RPMI7951 (cell line): Measurements from ENCODE around the gene SERTAD2. TPM values are rescaled to one million over a fixed set of nuclear protein-coding genes. Genes with fewer than 3 reads are reported as not detected.
A peak's percentile ranks its signal among the peaks of the same experiment; 100 is the strongest.

Experiments used
- DNase-seq: peaks from one replicate; pipeline ENCODE4 v3.0.0-alpha.2; 2012; ENCODE audit warnings: low read depth
- total RNA-seq: library from RNA; depleted of rRNA; stranded (reverse); fragments of >200 nt; shearing (Covaris generic); gene quantifications from 2 replicates; pipeline ENCODE4 v1.2.3, GENCODE V29; 2014

Gene SERTAD2
- total RNA-seq, 1 experiment from 2014 or later: 5.0 TPM

- DNase-seq: peak; percentile 67
Measured at GRCh38 chr2:64646007-64646880, 7.5 kb downstream of the SERTAD2 start.

- peak; percentile 80 for DNase-seq
Measured at GRCh38 chr2:64644458-64645382, 9.0 kb downstream of the SERTAD2 start.

- DNase-seq: no peak
Measured at GRCh38 chr2:64643838-64644457, 9.8 kb downstream of the SERTAD2 start.

DNA sequence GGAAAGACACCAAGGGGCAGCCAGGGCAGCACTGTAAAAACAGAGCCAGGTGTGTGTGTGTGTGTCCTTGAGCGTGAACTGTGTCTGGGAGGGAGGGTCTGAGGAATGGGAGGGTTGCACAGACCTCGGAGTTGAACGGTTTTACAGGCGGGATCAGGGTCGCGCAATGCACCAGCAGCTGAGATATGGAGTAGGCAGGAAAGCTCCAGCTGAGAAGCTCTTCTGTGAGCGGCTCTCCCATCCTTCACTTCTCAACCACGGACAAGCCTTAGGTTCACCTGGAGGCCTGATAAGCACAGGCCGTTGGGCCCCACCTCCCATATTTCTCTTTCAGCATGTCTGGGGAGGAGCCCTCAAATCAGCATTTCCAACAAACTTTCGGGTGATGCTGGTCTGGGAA lies 12.1 kb downstream of the SERTAD2 start:
- no peak for DNase-seq

- peak; percentile 28 for DNase-seq
Measured at GRCh38 chr2:64640153-64641044, 13.3 kb downstream of the SERTAD2 start.

DNA sequence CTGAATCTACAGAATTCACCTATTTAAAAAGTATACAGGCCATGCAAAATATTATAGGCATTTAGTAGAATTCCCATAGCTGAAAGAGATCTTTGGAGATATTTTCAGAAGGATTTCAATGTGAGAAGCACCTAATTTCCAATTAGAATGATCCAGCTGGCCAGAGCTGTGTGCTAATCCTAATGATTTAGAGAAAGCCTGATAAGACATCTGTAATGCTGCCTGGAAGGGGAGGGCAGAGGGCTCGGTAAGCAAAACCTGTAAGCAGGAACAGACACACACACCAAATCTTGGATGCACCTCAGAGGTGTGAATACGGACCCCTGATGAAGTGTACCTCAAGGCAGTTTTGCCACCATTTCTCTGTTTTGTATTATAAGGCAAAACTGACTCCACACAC lies 14.0 kb downstream of the SERTAD2 start:
- DNase-seq: no peak

DNA sequence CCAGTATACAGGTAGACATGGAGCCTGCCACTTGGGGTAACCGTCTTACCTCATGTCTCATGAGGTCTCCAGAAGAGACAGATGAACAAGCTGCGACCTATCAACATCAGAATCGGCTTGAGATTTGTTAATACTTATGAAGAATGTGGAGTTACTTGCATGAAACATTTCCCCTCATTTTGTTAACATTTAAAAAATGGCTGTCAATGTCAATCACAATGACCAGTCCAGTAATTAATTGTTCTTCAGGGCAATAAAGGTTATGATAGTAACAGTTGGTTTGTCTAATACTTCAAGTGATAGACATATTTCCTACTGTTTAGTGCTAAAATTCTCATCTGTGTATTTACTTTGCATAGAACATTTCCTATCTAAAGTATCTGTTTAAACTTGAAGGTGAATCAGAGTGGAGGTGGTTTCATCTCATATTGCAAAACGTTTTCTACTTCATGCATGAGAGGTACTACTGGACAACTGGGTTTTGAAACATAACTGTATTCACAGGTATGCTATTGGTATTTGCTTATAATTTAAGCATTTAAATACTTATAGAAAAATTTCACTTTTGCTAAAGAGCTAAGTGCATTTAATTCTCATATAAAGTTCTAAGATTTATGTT lies 15.1 kb downstream of the SERTAD2 start:
- no peak for DNase-seq

DNA sequence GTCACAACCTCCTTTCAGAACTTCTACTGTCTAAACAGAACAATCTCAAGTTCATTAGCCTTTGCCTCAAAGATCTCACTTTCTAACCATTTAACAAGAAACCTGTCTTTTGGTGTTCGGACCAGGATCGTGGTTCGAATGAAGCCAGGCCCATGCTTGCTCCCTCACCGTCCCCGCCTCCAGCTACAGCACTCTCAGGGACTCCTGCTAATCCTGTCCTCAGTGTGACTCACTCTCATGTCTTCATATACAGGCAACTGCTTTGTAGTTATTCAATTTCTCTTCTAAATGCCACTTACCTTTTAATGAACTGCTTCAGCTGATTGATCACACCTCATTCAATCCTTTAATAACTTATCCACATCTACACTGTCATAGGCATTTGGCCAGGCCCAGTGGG lies 15.8 kb downstream of the SERTAD2 start:
- no peak for DNase-seq

GRCh38 chr2:64637000-64637635 lies 16.6 kb downstream of the SERTAD2 start:
- DNase-seq: no peak

- no peak for DNase-seq
Measured at GRCh38 chr2:64635976-64636911, 17.5 kb downstream of the SERTAD2 start.

DNA sequence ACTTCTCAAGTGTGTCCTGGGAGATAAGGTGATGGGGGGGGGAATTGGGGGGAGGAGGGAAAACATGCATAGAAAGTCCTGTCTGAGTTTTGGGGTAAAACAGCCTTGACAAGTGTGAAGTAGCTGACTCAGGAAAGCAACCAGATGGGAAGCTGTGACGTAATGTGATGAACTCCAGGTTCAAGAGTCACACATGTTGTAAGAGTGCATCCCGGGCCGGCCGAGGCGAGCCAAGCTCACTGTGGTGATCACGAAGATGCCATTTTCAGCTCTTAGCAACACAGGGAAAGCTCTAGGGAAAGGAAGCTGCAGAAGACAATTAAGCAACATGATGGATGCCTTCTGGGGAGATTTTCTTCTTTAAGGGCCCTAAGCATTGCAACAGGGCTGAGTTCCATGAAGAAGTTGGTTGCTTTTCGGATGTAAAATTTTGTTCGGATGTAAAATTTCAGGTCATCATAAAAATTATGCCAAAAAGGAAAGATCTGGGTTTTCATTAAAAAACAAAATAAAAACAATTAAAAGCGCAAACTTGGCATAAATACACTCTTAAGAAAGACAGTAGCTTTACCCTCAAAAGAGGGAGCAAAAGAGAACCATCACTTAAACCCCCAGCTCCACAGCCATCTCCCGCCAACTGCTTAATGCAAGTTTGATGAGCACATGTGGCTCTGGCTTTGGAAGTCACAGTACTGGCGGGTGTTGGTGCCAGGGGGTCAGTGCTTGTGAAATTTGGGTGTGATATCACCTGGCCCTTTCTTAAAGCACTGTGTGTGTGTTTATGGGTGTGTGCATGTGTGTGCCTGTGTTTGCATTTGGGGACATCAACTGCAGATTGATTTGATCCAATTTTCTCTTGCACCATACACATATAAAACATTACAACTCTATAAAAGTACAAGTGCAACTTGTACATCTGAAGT lies 19.1 kb downstream of the SERTAD2 start:
- DNase-seq: no peak

GRCh38 chr2:64632835-64633819 lies 20.6 kb downstream of the SERTAD2 start:
- no peak for DNase-seq

DNA sequence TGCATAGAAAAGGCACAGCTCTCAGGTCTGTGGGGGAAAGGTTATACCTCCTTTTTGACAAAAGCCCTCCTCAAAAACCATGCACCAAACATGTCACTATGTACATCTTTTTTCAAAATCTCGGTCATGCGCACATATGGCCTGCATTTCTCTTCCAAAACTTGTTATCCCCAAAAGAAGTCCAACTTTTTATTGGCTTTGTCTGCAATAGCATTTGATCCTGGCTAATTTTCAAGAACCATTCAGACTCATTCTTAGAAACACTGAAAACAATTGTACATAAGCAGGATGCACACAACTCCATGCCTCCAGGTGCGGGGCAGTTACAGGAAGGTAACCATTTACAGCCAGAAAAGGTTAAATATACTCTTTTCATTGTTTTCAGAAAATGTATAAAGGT lies 21.9 kb downstream of the SERTAD2 start:
- no peak for DNase-seq

GRCh38 chr2:64630752-64631151 lies 23.0 kb downstream of the SERTAD2 start:
- DNase-seq: no peak

- no peak for DNase-seq
Measured at GRCh38 chr2:64629875-64630274, 23.8 kb downstream of the SERTAD2 start.

- DNase-seq: no peak
Measured at GRCh38 chr2:64629329-64629781, 24.4 kb downstream of the SERTAD2 start.
